ENCODE results near the gene EPHA5.

DNA sequence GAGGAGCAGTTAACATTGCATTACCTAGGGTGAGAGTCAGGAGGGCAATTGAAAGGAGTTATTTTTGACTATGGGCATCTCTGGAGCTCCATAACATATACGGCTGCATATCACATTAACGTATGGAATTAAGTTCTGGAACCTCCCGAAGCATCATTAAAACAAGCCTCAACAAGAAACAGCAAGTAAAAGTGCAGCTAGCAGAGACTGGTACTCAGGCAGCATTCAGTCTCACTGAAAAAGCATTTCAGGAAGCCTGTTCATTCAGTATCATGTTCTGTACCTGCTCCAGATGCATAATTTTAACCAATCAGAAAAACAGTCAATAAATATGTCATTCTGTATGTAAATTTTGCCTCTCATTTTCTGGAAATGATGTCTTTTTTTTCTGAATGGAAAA lies 299.6 kb downstream of the EPHA5 start:
- no peak for TF ChIP-seq EZH2 (IDR thresholded peaks at IDR 0.05; ENCODE audit: low read depth)
- TF ChIP-seq, protein P1, sequence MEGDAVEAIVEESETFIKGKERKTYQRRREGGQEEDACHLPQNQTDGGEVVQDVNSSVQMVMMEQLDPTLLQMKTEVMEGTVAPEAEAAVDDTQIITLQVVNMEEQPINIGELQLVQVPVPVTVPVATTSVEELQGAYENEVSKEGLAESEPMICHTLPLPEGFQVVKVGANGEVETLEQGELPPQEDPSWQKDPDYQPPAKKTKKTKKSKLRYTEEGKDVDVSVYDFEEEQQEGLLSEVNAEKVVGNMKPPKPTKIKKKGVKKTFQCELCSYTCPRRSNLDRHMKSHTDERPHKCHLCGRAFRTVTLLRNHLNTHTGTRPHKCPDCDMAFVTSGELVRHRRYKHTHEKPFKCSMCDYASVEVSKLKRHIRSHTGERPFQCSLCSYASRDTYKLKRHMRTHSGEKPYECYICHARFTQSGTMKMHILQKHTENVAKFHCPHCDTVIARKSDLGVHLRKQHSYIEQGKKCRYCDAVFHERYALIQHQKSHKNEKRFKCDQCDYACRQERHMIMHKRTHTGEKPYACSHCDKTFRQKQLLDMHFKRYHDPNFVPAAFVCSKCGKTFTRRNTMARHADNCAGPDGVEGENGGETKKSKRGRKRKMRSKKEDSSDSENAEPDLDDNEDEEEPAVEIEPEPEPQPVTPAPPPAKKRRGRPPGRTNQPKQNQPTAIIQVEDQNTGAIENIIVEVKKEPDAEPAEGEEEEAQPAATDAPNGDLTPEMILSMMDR (conservative IDR thresholded peaks at IDR 0.05): no peak

Measured in PC-9 (cell line).